OCI-LY1 (cell line): ENCODE data around the gene CLVS2.

Experiments
- EZH2 ChIP-seq: fragments of 200-600 bp; sonication (generic), shearing (Covaris generic); IDR thresholded peaks from 2 replicates; pipeline ENCODE4 v1.8.0; 2017; ENCODE audit warnings: borderline replicate concordance, mixed run types, mild to moderate bottlenecking, antibody characterized with exemption, low read length, moderate library complexity, mixed read lengths
- TF ChIP-seq, protein P1 (sequence below): fragments of 200-600 bp; sonication (generic), shearing (Covaris generic); IDR thresholded peaks from 2 replicates; pipeline ENCODE4 v1.5.1; 2017; ENCODE audit warnings: mild to moderate bottlenecking, antibody characterized with exemption, low read length, moderate library complexity, mixed read lengths

GRCh38 chr6:123017104-123017682, 21.2 kb downstream of the CLVS2 start:
- TF ChIP-seq, protein P1, sequence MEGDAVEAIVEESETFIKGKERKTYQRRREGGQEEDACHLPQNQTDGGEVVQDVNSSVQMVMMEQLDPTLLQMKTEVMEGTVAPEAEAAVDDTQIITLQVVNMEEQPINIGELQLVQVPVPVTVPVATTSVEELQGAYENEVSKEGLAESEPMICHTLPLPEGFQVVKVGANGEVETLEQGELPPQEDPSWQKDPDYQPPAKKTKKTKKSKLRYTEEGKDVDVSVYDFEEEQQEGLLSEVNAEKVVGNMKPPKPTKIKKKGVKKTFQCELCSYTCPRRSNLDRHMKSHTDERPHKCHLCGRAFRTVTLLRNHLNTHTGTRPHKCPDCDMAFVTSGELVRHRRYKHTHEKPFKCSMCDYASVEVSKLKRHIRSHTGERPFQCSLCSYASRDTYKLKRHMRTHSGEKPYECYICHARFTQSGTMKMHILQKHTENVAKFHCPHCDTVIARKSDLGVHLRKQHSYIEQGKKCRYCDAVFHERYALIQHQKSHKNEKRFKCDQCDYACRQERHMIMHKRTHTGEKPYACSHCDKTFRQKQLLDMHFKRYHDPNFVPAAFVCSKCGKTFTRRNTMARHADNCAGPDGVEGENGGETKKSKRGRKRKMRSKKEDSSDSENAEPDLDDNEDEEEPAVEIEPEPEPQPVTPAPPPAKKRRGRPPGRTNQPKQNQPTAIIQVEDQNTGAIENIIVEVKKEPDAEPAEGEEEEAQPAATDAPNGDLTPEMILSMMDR, result no peak
- TF ChIP-seq EZH2, result no peak
